NCI-H187 (cell line): ENCODE results near the gene LRRC4C.

ENCODE experiments used
- DNase-seq, 2 experiments: peaks; one replicate each; lab custom pipeline; 2025; lab: John Stamatoyannopoulos, UW

The LRRC4C gene

GRCh38 chr11:40370821-40371616, 1088.4 kb downstream of the LRRC4C start:
- DNase-seq = no peak

GRCh38 chr11:40360206-40360798, 1099.2 kb downstream of the LRRC4C start:
- DNase-seq = no peak

GRCh38 chr11:40354121-40354520, 1105.3 kb downstream of the LRRC4C start:
- DNase-seq = no peak

DNA sequence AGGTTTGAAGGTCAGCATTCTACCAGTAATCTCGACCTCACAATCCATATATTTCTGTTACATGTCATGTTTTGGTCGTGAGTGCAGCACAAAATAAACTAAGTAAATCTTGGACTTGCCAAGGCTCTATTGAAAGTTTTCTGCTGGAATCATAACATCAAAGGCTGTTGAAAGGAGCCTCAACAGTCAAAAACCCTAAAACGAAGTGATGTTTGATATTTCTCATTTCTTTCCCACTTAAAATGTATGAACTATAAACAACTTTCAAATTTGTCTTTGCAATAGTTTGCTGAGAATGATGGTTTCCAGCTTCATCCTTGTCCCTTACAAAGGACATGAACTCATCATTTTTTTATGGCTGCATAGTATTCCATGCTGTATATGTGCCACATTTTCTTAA, 1118.5 kb downstream of the LRRC4C start:
- DNase-seq = no peak

DNA sequence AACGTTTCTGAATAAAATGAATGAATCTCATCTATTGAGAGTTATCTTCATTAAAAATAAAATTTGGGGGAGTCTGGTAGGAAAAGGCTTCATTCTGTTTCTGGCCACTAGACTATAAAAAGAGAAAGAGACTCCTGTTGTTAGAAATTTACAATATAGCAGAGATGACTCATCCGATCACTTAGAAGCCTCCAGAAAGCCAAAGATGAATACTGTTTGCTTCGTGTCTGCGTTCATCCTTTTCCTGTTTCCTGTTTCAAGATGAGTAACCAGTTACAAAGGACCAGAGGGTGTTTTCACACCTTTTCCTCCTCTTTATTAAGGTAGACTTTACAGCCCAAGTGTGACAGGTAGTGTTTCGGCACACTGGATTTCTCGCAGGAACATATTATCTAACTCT, 1120.7 kb downstream of the LRRC4C start:
- DNase-seq = no peak

- DNase-seq = no peak
Measured at GRCh38 chr11:40338062-40338461, 1121.4 kb downstream of the LRRC4C start.

- no peak for DNase-seq
Measured at GRCh38 chr11:40337118-40337517, 1122.3 kb downstream of the LRRC4C start.

GRCh38 chr11:40328890-40329614, 1130.4 kb downstream of the LRRC4C start:
- DNase-seq = no peak

DNA sequence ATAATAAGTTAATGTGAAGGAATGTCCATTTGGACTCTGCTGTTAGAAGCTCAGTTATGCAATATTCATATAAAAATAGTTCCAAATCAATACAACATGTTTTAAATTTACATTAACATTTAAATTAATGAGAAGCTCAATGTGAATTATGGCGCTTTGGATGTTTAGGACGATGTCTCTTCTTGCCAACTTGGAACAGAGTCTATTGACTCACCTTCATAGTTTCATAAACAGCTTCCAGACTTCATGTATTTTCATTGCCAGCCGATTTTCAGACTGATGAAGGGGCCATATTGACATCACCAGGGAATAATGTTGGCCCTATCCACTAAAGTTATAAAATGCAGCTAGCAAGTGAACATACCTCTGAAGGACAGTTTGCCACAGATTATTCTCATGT, 1136.2 kb downstream of the LRRC4C start:
- DNase-seq = no peak

DNA sequence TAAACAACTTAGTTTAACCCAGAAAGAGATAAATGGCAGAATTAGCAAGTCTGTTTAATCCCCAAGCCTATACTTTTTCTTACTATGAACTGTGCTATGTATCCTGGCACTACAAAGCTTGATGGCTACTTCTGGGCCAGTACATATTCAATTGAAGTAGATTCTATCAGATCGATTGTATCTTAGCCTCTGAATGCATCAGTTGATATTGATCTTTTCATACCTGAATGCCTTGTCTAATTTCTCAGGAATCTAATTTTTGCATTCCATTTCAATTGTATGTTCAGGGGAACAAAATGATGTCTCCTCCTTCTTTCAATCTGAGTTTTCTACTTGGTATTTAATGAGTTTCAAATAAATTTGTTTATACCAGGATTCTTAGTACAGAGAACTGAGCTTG, 1137.9 kb downstream of the LRRC4C start:
- DNase-seq = no peak

DNA sequence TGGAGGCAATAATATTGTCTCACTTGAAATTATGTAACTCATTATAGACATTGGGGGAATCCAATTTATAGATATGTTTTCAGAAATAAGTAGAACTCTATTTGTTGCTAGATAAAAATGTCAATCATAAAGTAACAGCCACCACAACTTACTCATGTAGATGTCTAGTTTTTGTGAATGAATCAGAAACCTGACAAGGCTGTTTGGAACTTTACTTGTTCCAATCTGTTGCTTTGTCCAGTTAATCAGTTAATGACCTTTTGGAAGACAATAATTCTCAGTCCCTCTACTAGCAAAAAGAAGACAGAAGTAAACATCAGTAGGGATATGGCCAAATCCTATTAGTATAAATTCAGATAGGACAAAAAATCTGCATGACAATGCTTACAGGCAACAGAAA, 1143.3 kb downstream of the LRRC4C start:
- no peak for DNase-seq

- DNase-seq = no peak
Measured at GRCh38 chr11:40315122-40315521, 1144.3 kb downstream of the LRRC4C start.

GRCh38 chr11:40314327-40314726, 1145.1 kb downstream of the LRRC4C start:
- no peak for DNase-seq

- DNase-seq = no peak
Measured at GRCh38 chr11:40306938-40307548, 1152.4 kb downstream of the LRRC4C start.

GRCh38 chr11:40302669-40303068, 1156.8 kb downstream of the LRRC4C start:
- no peak for DNase-seq

DNA sequence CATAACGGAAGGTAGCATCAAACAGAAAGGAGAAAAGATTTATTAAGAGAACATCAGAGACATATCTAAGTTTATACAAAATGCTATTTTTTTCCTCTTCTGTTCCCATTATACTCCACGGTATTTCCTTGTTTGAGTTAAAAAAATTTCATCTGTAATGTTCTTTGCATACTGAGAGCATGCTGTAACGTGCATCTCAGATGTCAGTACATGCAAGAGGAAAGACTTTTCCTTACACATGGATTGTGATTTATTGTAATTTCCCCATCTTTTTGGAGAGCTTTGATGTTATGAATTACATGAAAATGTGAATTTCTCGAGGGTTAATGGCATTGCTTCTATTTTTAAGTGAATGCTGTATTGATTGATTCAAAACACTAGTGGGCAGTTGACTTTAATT, 1164.0 kb downstream of the LRRC4C start:
- DNase-seq = no peak

DNA sequence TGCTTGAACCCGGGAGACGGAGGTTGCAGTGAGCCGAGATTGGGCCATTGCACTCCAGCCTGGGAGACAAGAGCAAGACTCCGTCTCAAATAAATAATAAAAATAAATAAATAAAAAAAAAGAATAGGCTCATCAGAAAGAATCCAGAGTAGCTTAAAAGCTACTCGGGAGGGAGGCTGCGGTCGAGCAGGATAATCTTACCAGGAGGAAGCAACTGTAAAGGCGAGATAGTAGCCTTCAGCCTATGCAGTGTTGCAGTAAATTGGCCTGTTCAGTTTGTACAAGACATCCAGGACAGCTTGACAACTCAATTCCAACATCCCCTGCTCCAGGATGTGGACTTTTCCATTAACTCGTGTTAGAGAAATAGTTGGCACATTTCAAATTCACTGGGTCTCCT, 1164.7 kb downstream of the LRRC4C start:
- no peak for DNase-seq

- DNase-seq = no peak
Measured at GRCh38 chr11:40294349-40294735, 1165.1 kb downstream of the LRRC4C start.

- DNase-seq = peak; percentile 62 to 74
Measured at GRCh38 chr11:40293655-40294348, 1165.7 kb downstream of the LRRC4C start.

GRCh38 chr11:40292721-40293508, 1166.5 kb downstream of the LRRC4C start:
- no peak for DNase-seq

GRCh38 chr11:40291741-40292140, 1167.7 kb downstream of the LRRC4C start:
- no peak for DNase-seq
